Body of pancreas (tissue), 4 donors: ENCODE data around the gene NACA. TPM values are rescaled to one million over a fixed set of nuclear protein-coding genes. Genes with fewer than 3 reads are reported as not detected.

Experiments used
- ATAC-seq: fragments of 150-250 bp; one replicate; pipeline ENCODE4 v1.9.1; 2016
- DNase-seq, 4 donors: peaks; one replicate each; pipeline ENCODE4 v3.0.0-alpha.2; 2019
- H3K27ac ChIP-seq, 4 donors: fragments of 200-600 bp; sonication (generic); 1 replicate in 3 of 4; 2 replicates in 1 of 4; pipeline versions ENCODE4 v1.5.1 to v1.6.1; 2016 to 2019; ENCODE audit warnings: mild to moderate bottlenecking in 1 of 4, mixed read lengths in 1 of 4, moderate library complexity in 1 of 4
- H3K27me3 ChIP-seq, 2 donors: fragments of 200-600 bp; sonication (generic); one replicate each; pipeline ENCODE4 v1.6.0; 2016; ENCODE audit warnings: mild to moderate bottlenecking in 1 of 2
- H3K36me3 ChIP-seq, 2 donors: fragments of 200-600 bp; sonication (generic); replicated peaks in 1 of 2; 2 replicates each; pipeline ENCODE4 v1.5.1; 2016; ENCODE audit warnings: low read depth in 2 of 2; ENCODE audit not compliant: insufficient read depth in 1 of 2
- H3K4me1 ChIP-seq: fragments of 200-600 bp; sonication (generic); one replicate; pipeline ENCODE4 v1.6.0; 2016
- H3K4me3 ChIP-seq, 2 donors: fragments of 200-600 bp; sonication (generic); 1 replicate in 1 of 2; 2 replicates in 1 of 2; pipeline ENCODE4 v1.5.1; 2016 to 2019
- H3K9me3 ChIP-seq, 3 donors: fragments of 200-600 bp; sonication (generic); 1 replicate in 2 of 3; 2 replicates in 1 of 3; pipeline ENCODE4 v1.5.1; 2016
- POLR2A ChIP-seq, 3 donors: fragments of 450-650 bp; IDR thresholded peaks; one replicate each; pipeline ENCODE4 v1.6.1; 2016; ENCODE audit warnings: antibody characterized with exemption in 3 of 3, mild to moderate bottlenecking in 2 of 3
- WGBS, 2 donors: methylation state at CpG; one replicate each; pipeline ENCODE4 v1.1.5; 2017; 5-methylcytosine and 5-hydroxymethylcytosine counted together
- intact Hi-C: fragments of 100-400 bp; cut with DNase I; formaldehyde crosslinking; loops from one replicate; pipeline ENCODE4 v1.15.1; 2023
- total RNA-seq, 2 donors: library from RNA; depleted of rRNA; stranded (reverse); fragments of >200 nt; gene quantifications; one replicate each; pipeline ENCODE4 v1.1.0, GENCODE V29; 2016
- TF ChIP-seq, protein P1 (sequence below), 7 experiments: fragments of 450-650 bp in 4 of 7; fragments of 200-600 bp in 3 of 7; sonication (generic) in 3 of 7; IDR thresholded peaks; one replicate each; pipeline ENCODE4 v1.5.1; 2016 to 2019; ENCODE audit warnings: antibody characterized with exemption in 7 of 7

The NACA gene
- total RNA-seq, 2 donors from 2014 or later = 465 to 734 TPM

DNA sequence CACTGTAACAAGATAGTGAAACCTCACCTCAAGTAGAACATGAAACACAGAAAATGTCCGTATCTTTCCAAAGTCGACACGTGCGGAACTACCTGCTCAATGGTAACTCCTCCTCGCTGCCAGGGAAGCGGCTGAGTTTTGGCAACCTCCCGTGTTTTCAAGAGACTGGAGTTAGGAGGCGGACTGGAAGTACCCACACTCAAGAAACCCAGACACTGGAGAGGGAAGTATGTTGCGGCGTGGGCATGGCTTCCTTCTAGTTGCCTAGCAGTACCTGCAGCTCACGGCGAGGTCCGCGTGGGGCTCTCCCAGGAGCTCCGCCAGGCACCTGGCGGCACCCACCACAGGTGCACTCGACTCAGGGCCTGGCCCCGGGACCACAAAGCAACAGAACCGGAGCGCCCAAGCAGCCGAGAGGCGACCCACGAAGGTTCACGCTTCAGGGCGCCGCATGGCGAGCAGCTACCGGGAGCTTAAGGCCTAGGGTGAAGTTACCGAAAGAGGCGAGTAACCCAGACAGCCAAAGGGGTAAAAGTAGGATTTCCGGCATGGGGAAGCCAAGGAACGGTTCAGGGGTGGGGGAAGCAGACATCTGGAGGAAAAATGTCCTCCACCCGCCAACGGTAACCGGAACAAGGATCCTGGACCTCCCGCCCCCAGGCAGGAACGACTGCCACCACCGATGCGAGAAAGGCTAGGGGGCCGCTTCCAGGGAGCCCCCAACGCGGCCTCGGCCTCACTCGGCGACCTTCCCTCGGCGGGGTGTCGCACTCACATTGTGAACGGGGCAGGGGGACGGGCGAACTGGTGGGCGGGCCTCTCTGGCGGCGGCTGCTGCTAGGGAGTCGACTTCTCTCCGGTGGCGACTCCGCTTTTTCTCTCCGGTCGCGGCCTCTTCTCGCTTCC lies 37.6 kb downstream of the NACA start:
- no peak for TF ChIP-seq POLR2A (IDR thresholded peaks at IDR 0.05)
- TF ChIP-seq, protein P1, sequence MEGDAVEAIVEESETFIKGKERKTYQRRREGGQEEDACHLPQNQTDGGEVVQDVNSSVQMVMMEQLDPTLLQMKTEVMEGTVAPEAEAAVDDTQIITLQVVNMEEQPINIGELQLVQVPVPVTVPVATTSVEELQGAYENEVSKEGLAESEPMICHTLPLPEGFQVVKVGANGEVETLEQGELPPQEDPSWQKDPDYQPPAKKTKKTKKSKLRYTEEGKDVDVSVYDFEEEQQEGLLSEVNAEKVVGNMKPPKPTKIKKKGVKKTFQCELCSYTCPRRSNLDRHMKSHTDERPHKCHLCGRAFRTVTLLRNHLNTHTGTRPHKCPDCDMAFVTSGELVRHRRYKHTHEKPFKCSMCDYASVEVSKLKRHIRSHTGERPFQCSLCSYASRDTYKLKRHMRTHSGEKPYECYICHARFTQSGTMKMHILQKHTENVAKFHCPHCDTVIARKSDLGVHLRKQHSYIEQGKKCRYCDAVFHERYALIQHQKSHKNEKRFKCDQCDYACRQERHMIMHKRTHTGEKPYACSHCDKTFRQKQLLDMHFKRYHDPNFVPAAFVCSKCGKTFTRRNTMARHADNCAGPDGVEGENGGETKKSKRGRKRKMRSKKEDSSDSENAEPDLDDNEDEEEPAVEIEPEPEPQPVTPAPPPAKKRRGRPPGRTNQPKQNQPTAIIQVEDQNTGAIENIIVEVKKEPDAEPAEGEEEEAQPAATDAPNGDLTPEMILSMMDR (IDR thresholded peaks at IDR 0.05) = peak in 3 of 7 experiments; percentile 14 to 19 (median 16)
- H3K4me3 ChIP-seq = peak overlapping the region; percentile 63 to 79
- intact Hi-C loops = no loop called here
- DNase-seq (peak; percentile 59 to 74 (median 68)), ATAC-seq (peak; percentile 3)
- H3K27ac ChIP-seq = peak overlapping the region; percentile 98 to 100 (median 99)
- no peaks in the 10 kb centered on the region for H3K9me3 ChIP-seq
- peaks cover 28% of the 10 kb centered on the region for H3K4me1 ChIP-seq
- H3K36me3 ChIP-seq = no peaks in the 10 kb centered on the region
- 0% methylated on average over 28 to 55 of the region's 62 CpGs for WGBS, 2 donors
- H3K27me3 ChIP-seq = no peaks in the 10 kb centered on the region

DNA sequence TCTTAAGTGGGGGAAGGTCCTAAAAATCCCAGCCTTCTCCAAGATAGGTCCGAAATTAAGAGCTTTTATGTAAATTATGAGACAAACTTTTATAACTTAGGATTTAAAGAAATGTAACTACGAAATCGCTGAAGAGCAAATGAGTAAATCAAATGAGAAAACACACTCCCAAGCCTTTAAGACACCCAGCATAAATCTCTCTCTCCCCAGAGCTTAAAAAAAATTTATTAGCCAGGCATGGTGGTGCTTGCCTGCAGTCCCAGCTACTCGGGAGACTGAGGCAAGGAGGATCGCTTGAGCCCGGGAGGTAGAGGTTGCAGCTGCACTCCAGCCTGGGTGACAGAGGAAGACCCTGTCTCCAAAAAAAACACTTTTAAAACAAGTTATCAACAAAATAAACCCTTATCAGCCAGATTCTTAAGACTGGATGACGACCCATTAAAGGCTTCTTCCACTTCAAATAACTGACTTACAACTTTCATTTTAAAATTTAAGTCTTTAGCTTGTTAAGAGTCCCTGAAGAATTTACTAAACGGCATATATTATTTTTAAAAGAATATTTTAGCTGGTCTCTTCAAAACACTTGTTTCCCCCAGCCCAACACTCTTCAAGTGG lies 40.2 kb downstream of the NACA start:
- H3K4me1 ChIP-seq = peaks cover 52% of the 10 kb centered on the region
- DNase-seq (no peak), ATAC-seq (no peak)
- TF ChIP-seq, protein P1 (IDR thresholded peaks at IDR 0.05) = no peak
- no peak for TF ChIP-seq POLR2A (IDR thresholded peaks at IDR 0.05)
- intact Hi-C loops = no loop called here
- peak overlapping the region in 3 of 4 donors; percentile 66 to 99 (median 80) for H3K27ac ChIP-seq
- no peaks in the 10 kb centered on the region for H3K27me3 ChIP-seq
- 8 to 13% methylated on average over 5 to 8 of the region's 8 CpGs for WGBS, 2 donors
- no peaks in the 10 kb centered on the region for H3K9me3 ChIP-seq
- peak overlapping the region in 1 of 2 donors; percentile 1 for H3K4me3 ChIP-seq
- H3K36me3 ChIP-seq = no peaks in the 10 kb centered on the region

DNA sequence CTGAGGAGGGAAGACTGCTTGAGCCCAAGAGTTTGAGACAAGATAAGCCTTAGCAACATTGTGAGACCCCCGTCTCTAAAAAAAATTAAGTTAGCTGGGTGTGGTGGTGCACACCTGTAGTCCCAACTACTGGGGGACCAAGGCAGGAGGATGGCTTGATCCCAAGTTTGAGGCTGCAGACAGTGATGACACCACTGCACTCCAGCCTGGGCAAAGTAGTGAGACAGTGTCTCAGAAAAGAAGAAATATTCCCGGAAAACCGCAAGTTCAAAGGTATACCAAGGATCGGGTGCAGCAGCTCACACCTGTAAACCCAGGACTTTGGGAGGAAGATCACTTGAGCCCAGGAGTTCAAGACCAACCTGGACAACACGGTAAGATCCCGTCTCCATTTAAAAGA lies 42.8 kb downstream of the NACA start:
- Histone ChIP-seq H3K9me3 (no peaks in the 10 kb centered on the region), H3K27ac (no peak overlapping the region), H3K4me1 (peaks cover 62% of the 10 kb centered on the region), H3K27me3 (no peaks in the 10 kb centered on the region), H3K36me3 (no peaks in the 10 kb centered on the region), H3K4me3 (no peak overlapping the region)
- TF ChIP-seq, protein P1 (IDR thresholded peaks at IDR 0.05) = no peak
- no peak for TF ChIP-seq POLR2A (IDR thresholded peaks at IDR 0.05)
- intact Hi-C loops = no loop called here
- 82 to 84% methylated on average over 6 of the region's 6 CpGs for WGBS, 2 donors
- no peak for DNase-seq
- ATAC-seq = no peak

DNA sequence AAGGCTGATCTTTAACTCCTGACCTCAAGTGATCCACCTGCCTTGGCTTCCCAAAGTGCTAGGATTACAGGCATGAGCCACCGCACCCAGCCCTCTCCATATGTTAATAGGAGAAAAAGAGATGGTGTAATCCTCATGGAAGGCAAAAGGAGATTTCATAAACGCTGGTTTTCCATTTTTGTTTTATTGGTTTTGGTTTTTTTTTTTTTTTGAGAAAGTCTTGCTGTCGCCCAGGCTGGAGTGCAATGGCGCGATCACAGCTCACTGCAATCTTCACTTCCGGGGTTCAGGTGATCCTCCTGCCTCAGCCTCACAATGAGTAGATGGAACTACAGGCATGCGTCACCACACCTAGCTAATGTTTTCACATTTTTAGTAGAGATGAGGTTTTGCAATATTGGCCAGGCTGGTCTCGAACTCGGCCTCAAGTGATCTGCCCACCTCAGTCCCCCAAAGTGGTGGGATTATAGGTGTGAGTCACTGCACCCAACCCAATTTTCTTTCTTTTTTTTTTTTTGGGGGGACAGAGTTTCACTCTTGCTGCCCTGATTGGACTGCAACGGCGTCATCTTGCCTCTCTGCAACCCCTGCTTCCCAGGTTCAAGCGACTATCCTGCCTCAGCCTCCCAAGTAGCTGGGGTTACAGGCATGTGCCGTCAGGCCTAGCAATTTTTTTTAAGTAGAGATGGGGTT lies 45.1 kb downstream of the NACA start:
- intact Hi-C loops = no loop called here
- peaks cover 78% of the 10 kb centered on the region for H3K4me1 ChIP-seq
- TF ChIP-seq, protein P1 (IDR thresholded peaks at IDR 0.05) = no peak
- no peak for TF ChIP-seq POLR2A (IDR thresholded peaks at IDR 0.05)

More for the DNA sequence above, 45.1 kb downstream of the NACA start:
- Histone ChIP-seq H3K27ac (no peak overlapping the region), H3K36me3 (no peaks in the 10 kb centered on the region), H3K9me3 (peaks cover 0 to 3% (median 0%) of the 10 kb centered on the region in 3 donors), H3K27me3 (no peaks in the 10 kb centered on the region), H3K4me3 (no peak overlapping the region)
- ATAC-seq = no peak
- DNase-seq = no peak
- 86 to 94% methylated on average over 13 of the region's 13 CpGs for WGBS, 2 donors
